GM04504 (cell line): ENCODE measurements around the gene FAM241B.

ENCODE experiments used
- DNase-seq: peaks from one replicate; pipeline ENCODE4 v3.0.0-alpha.2; 2012; ENCODE audit warnings: low read depth

Gene FAM241B

GRCh38 chr10:69666756-69667155 lies 36.7 kb downstream of the FAM241B start:
- DNase-seq, result no peak

GRCh38 chr10:69668721-69669120 lies 38.7 kb downstream of the FAM241B start:
- DNase-seq, result no peak

- DNase-seq, result no peak
Observed at GRCh38 chr10:69669409-69669808, 39.4 kb downstream of the FAM241B start.

- no peak for DNase-seq
Observed at GRCh38 chr10:69673521-69673920, 43.5 kb downstream of the FAM241B start.

GRCh38 chr10:69674786-69675185 lies 44.7 kb downstream of the FAM241B start:
- DNase-seq, result no peak

GRCh38 chr10:69676301-69676700 lies 46.3 kb downstream of the FAM241B start:
- DNase-seq, result no peak

- no peak for DNase-seq
Observed at GRCh38 chr10:69677985-69678654, 48.1 kb downstream of the FAM241B start.

- no peak for DNase-seq
Observed at GRCh38 chr10:69679736-69680135, 49.7 kb downstream of the FAM241B start.

GRCh38 chr10:69680610-69681009 lies 50.6 kb downstream of the FAM241B start:
- no peak for DNase-seq

- no peak for DNase-seq
Observed at GRCh38 chr10:69681436-69681835, 51.4 kb downstream of the FAM241B start.

GRCh38 chr10:69682955-69683474 lies 53.0 kb downstream of the FAM241B start:
- DNase-seq, result no peak
